K562 treated with DMSO at 1 percent for 4 hours (cell line): ENCODE measurements around the gene CLRN3. TPM values are rescaled to one million over a fixed set of nuclear protein-coding genes. Genes with fewer than 3 reads are reported as not detected.

Experiments used
- total RNA-seq: library from RNA; unstranded; fragments of 300-600 nt; gene quantifications from 2 replicates; pipeline ENCODE4 v1.2.3, GENCODE V29; 2022; ENCODE audit not compliant: insufficient read depth

CLRN3 gene, protein sequence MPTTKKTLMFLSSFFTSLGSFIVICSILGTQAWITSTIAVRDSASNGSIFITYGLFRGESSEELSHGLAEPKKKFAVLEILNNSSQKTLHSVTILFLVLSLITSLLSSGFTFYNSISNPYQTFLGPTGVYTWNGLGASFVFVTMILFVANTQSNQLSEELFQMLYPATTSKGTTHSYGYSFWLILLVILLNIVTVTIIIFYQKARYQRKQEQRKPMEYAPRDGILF
- total RNA-seq = not detected in 2 replicates

DNA sequence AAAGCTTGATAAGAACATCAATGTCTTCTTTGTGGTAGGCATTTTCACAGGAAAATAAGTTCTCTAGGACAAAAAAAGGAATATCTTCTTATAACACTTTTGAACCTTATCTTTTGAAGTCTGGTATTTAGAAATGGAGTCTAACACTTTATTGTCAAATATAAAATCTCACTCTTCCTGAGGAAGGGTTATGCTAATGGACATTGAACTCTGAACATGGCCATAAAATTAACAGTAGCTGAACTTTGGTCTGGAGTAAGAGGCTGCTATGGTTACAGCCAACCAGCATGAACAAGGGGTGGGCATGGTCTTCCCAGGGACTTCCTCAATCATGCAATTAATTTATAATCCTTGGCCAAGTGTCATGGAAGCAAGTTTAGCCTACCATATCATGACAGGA is at the start of gene CLRN3:
Gene CLRN3 (minus strand): TSS at position 199 of the 400 bp plus-strand sequence. CDS start 157 bp downstream, at position 42.

DNA sequence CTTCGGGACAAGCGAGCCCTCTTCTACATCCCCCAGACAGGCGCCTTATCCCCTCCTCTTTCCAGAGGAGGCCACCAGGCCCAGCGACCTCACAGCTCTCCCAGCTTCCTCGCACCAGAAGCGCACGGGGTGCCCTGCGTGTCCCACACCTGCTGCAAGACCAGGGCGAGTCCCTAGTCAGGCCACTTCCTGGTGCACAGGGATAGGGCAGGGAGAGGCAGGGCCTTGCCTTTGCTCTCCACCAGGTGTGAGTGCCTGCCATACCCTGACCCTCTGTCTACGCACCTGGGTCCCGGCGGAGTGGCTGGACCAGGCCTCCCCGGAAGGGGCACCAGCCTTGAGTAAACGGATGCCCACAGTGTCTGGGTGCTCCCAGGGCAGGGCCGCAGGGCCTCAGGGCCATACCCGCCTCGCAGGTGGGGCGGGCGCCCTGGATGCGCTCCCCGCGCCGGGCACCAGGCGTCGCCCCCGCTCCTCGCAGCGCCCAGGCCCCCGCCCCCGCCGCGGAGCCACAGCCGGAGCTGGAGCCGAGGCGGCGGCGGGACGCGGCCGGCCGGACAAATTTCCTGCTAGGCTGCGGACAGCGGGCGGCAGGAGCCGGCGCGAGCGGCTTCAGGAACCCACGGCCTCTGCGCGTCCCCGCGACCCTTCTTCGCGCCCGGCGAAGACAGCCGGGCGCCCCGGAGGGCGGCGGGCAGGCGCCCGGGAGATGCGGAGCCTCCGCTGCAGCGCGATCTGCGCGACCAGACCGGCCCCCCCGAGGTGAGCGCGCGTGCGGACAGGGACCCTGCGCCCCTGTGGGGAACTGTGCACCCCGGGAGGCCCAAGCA is 14.0 kb upstream of the CLRN3 start, which contains the start of gene PTPRE:
Gene PTPRE (plus strand): TSS at position 556 of the 830 bp plus-strand sequence. CDS start 133,779 bp downstream, outside the sequence.

Other genes starting within 250 kb of the CLRN3 start
- not detected in 2 replicates for gene FOXI2, start 155.8 kb downstream of the CLRN3 start, total RNA-seq
- gene PTPRE, start 14.2 kb upstream of the CLRN3 start, total RNA-seq = not detected in 2 replicates
- gene MKI67, start 233.5 kb upstream of the CLRN3 start, total RNA-seq = 25.8 and 40.1 TPM in 2 replicates